H1 (cell line): ENCODE measurements around the gene PNCK. TPM values are rescaled to one million over a fixed set of nuclear protein-coding genes. Genes with fewer than 3 reads are reported as not detected.
A peak's percentile ranks its signal among the peaks of the same experiment; 100 is the strongest.

Experiments
- CTCF ChIA-PET: fragments of 300-600 bp; sonication (Branson Sonifier 250); formaldehyde crosslinking; loops from one replicate; lab custom pipeline; 2021; ENCODE audit not compliant: partially characterized antibody; lab: Charles Lee
- POLR2A ChIA-PET: fragments of 300-600 bp; sonication (Branson Sonifier 250); formaldehyde crosslinking; loops from one replicate; lab custom pipeline; 2021; ENCODE audit warnings: inconsistent platforms; ENCODE audit not compliant: partially characterized antibody; lab: Charles Lee
- DNase-seq, 2 experiments: peaks; one replicate each; pipeline versions ENCODE4 v3.0.0 to v3.0.0-alpha.2; 2010 to 2022; ENCODE audit warnings: low spot score in 2 of 2, low read depth in 1 of 2, mixed read lengths in 1 of 2
- FAIRE-seq: peaks from 2 replicates; lab custom pipeline; 2011; peaks lifted over from hg19 to GRCh38; lab: Jason Lieb, UNC
- H2AFZ ChIP-seq: 2 replicates; pipeline ENCODE4 v1.8.1; 2012; ENCODE audit warnings: low read length, inconsistent platforms
- H2AK5ac ChIP-seq: 2 replicates; pipeline ENCODE4 v1.6.1; 2013; ENCODE audit warnings: low read depth, low read length
- H2BK120ac ChIP-seq: replicated peaks from 2 replicates; pipeline ENCODE3; 2013; ENCODE audit warnings: low read depth, low read length, inconsistent platforms
- H2BK12ac ChIP-seq: 2 replicates; pipeline ENCODE4 v1.6.1; 2013; ENCODE audit warnings: low read depth, low read length
- H2BK15ac ChIP-seq: 2 replicates; pipeline ENCODE4 v1.6.1; 2013; ENCODE audit warnings: low read length
- H2BK20ac ChIP-seq: 2 replicates; pipeline ENCODE4 v1.6.1; 2013; ENCODE audit warnings: low read length
- H2BK5ac ChIP-seq: 2 replicates; pipeline ENCODE4 v1.6.1; 2013; ENCODE audit warnings: low read depth, low read length
- H3K14ac ChIP-seq: 2 replicates; pipeline ENCODE4 v1.6.1; 2013; ENCODE audit warnings: inconsistent platforms; ENCODE audit not compliant: insufficient read length
- H3K18ac ChIP-seq: 2 replicates; pipeline ENCODE4 v1.6.1; 2013; ENCODE audit warnings: low read length; ENCODE audit errors: extremely low read depth
- H3K23ac ChIP-seq: 2 replicates; pipeline ENCODE4 v1.6.1; 2013; ENCODE audit warnings: inconsistent platforms; ENCODE audit not compliant: insufficient read length
- H3K23me2 ChIP-seq: 2 replicates; pipeline ENCODE4 v1.6.1; 2013; ENCODE audit warnings: low read depth, low read length
- H3K27ac ChIP-seq: 2 replicates; pipeline ENCODE4 v1.6.1; 2011; ENCODE audit warnings: low read depth, low read length, inconsistent platforms
- H3K27me3 ChIP-seq, 4 experiments: replicated peaks in 1 of 4; 1 replicate in 1 of 4; 2 replicates in 3 of 4; pipeline versions ENCODE4 v1.6.1 to v1.8.1; 2011 to 2013; ENCODE audit warnings: low read length in 3 of 4, mild to moderate bottlenecking in 3 of 4, inconsistent platforms in 2 of 4, mixed read lengths in 2 of 4, moderate library complexity in 1 of 4; ENCODE audit not compliant: control insufficient read depth in 3 of 4, insufficient read depth in 3 of 4; ENCODE audit errors: extremely low read depth in 1 of 4
- H3K36me3 ChIP-seq, 4 experiments: 2 replicates each; pipeline versions ENCODE4 v1.6.1 to v1.8.1; 2011 to 2013; ENCODE audit warnings: mild to moderate bottlenecking in 4 of 4, low read length in 3 of 4, moderate library complexity in 2 of 4, control low read depth in 1 of 4, inconsistent platforms in 1 of 4; ENCODE audit not compliant: insufficient read depth in 4 of 4, control insufficient read depth in 2 of 4
- H3K4ac ChIP-seq: replicated peaks from 2 replicates; pipeline ENCODE3; 2013; ENCODE audit warnings: low read length, low read depth, mixed read lengths, inconsistent platforms; ENCODE audit not compliant: insufficient read length
- H3K4me1 ChIP-seq, 4 experiments: replicated peaks in 1 of 4; 1 replicate in 1 of 4; 2 replicates in 3 of 4; pipeline versions ENCODE4 v1.6.1 to v1.8.1; 2011 to 2013; ENCODE audit warnings: low read length in 3 of 4, inconsistent platforms in 2 of 4, mixed read lengths in 1 of 4; ENCODE audit not compliant: insufficient read depth in 4 of 4, control insufficient read depth in 3 of 4
- H3K4me2 ChIP-seq, 2 experiments: 2 replicates each; pipeline versions ENCODE4 v1.6.1 to v1.8.1; 2011 to 2013; ENCODE audit warnings: low read depth in 2 of 2, low read length in 2 of 2, control low read depth in 1 of 2, inconsistent platforms in 1 of 2, mild to moderate bottlenecking in 1 of 2; ENCODE audit not compliant: insufficient read depth in 1 of 2
- H3K4me3 ChIP-seq, 4 experiments: fragments of 200-600, 300-600 bp in 1 of 4; sonication (generic), shearing (Covaris generic), sonication (Bioruptor Twin) in 1 of 4; 2 replicates each; pipeline versions ENCODE4 v1.5.1 to v1.8.1; 2011 to 2016; ENCODE audit warnings: low read length in 4 of 4, low read depth in 3 of 4, control low read depth in 2 of 4, inconsistent platforms in 2 of 4, mild to moderate bottlenecking in 2 of 4, mixed read lengths in 1 of 4, moderate library complexity in 1 of 4; ENCODE audit not compliant: insufficient read depth in 2 of 4; ENCODE audit errors: extremely low read depth in 1 of 4
- H3K56ac ChIP-seq: replicated peaks from 2 replicates; pipeline ENCODE3; 2013; ENCODE audit warnings: low read depth, mild to moderate bottlenecking, mixed read lengths, low read length, inconsistent platforms; ENCODE audit not compliant: insufficient read length
- H3K79me1 ChIP-seq: 2 replicates; pipeline ENCODE4 v1.6.1; 2013; ENCODE audit warnings: low read depth, low read length, control low read depth
- H3K79me2 ChIP-seq, 2 experiments: 2 replicates each; pipeline versions ENCODE4 v1.6.1 to v1.8.1; 2012 to 2013; ENCODE audit warnings: low read length in 2 of 2, mild to moderate bottlenecking in 2 of 2, inconsistent platforms in 1 of 2; ENCODE audit not compliant: insufficient read depth in 2 of 2, control insufficient read depth in 1 of 2
- H3K9ac ChIP-seq, 4 experiments: replicated peaks in 1 of 4; 1 replicate in 1 of 4; 2 replicates in 3 of 4; pipeline versions ENCODE4 v1.6.1 to v1.8.1; 2011 to 2013; ENCODE audit warnings: low read depth in 3 of 4, low read length in 3 of 4, control low read depth in 2 of 4, mild to moderate bottlenecking in 2 of 4, moderate library complexity in 2 of 4, inconsistent platforms in 1 of 4; ENCODE audit errors: extremely low read depth in 1 of 4
- H3K9me3 ChIP-seq, 2 experiments: 2 replicates each; pipeline versions ENCODE4 v1.6.1 to v1.8.1; 2012 to 2013; ENCODE audit warnings: mild to moderate bottlenecking in 2 of 2, moderate library complexity in 2 of 2, control low read depth in 1 of 2, inconsistent platforms in 1 of 2, low read depth in 1 of 2, low read length in 1 of 2, mixed read lengths in 1 of 2; ENCODE audit not compliant: insufficient read depth in 2 of 2
- H4K20me1 ChIP-seq, 2 experiments: replicated peaks in 1 of 2; 2 replicates each; pipeline versions ENCODE3 to v1.8.1; 2011 to 2013; ENCODE audit warnings: inconsistent platforms in 2 of 2, low read length in 2 of 2, mild to moderate bottlenecking in 1 of 2; ENCODE audit not compliant: insufficient read depth in 2 of 2, control insufficient read depth in 1 of 2
- H4K5ac ChIP-seq: 2 replicates; pipeline ENCODE4 v1.6.1; 2013; ENCODE audit warnings: low read length, low read depth, mixed read lengths, inconsistent platforms; ENCODE audit not compliant: insufficient read length
- H4K8ac ChIP-seq: 2 replicates; pipeline ENCODE4 v1.8.0; 2013; ENCODE audit warnings: mild to moderate bottlenecking, moderate library complexity, low read length, inconsistent platforms; ENCODE audit not compliant: insufficient read depth; ENCODE audit errors: extremely low read depth
- H4K91ac ChIP-seq: replicated peaks from 2 replicates; pipeline ENCODE3; 2013; ENCODE audit warnings: low read length, mixed read lengths, inconsistent platforms; ENCODE audit not compliant: insufficient read length
- CHD1 ChIP-seq: IDR thresholded peaks from 2 replicates; pipeline ENCODE4 v1.6.1; 2012; ENCODE audit warnings: low read depth, low read length, improper control_type of control experiment
- CTBP2 ChIP-seq: IDR thresholded peaks from 2 replicates; pipeline ENCODE4 v1.7.0; 2011; ENCODE audit warnings: borderline replicate concordance, mild to moderate bottlenecking, moderate library complexity, mixed read lengths, low read length; ENCODE audit not compliant: insufficient read depth, insufficient read length
- KDM1A ChIP-seq: fragments of 200-600, 300-600 bp; sonication (generic); IDR thresholded peaks from 2 replicates; pipeline ENCODE4 v1.7.1; 2016; ENCODE audit warnings: mild to moderate bottlenecking, low read length, borderline replicate concordance
- MAFK ChIP-seq: IDR thresholded peaks from 2 replicates; pipeline ENCODE4 v1.6.1; 2012; ENCODE audit warnings: low read depth, mild to moderate bottlenecking, improper control_type of control experiment, low read length
- RXRA ChIP-seq: IDR thresholded peaks from 2 replicates; pipeline ENCODE4 v1.6.1; 2011; ENCODE audit warnings: low read depth, mild to moderate bottlenecking, low read length, moderate library complexity; ENCODE audit not compliant: insufficient read depth
- YY1 ChIP-seq: IDR thresholded peaks from 2 replicates; pipeline ENCODE4 v1.6.1; 2011; ENCODE audit warnings: low read depth, mild to moderate bottlenecking, low read length
- WGBS, 2 experiments: shearing (Covaris generic) in 1 of 2; methylation state at CpG; one replicate each; pipeline versions ENCODE4 v1.1.6 to v1.1.7; 2013 to 2015; ENCODE audit warnings: low lambda C conversion rate in 2 of 2, mixed read lengths in 2 of 2, inconsistent platforms in 1 of 2, low coverage in 1 of 2, missing lambda C conversion rate in 1 of 2; ENCODE audit not compliant: insufficient replicate concordance in 2 of 2, insufficient coverage in 1 of 2, insufficient read length in 1 of 2; ENCODE audit errors: extremely low coverage in 1 of 2, missing lambda C conversion rate in 1 of 2; 5-methylcytosine and 5-hydroxymethylcytosine counted together
- polyA plus RNA-seq, 7 experiments: library from polyadenylated mRNA; depleted of rRNA in 3 of 7; stranded (reverse) in 5 of 7; unstranded in 2 of 7; fragments of >200 nt in 5 of 7; fragments of 200-250 nt in 2 of 7; gene quantifications; 1 replicate in 5 of 7; 2 replicates in 1 of 7; 4 replicates in 1 of 7; pipeline versions ENCODE4 v1.2.1 to v1.2.3, GENCODE V29; 2011 to 2013; ENCODE audit warnings: missing spikeins in 2 of 7, mixed read lengths in 2 of 7
- total RNA-seq: library from RNA; stranded (reverse); fragmentation: NEBNext Ultra II Directional; extraction: Animal tissue kit (Norgen Biotek cat#: 25700); gene quantifications from 2 replicates; pipeline ENCODE4 v1.2.1, GENCODE V29; 2021
- TF ChIP-seq, protein P1 (sequence below), 3 experiments: IDR thresholded peaks; 1 replicate in 2 of 3; 2 replicates in 1 of 3; pipeline versions ENCODE4 v1.5.1 to v1.6.1; 2011; ENCODE audit warnings: low read length in 3 of 3, mild to moderate bottlenecking in 3 of 3, inconsistent platforms in 2 of 3, low read depth in 1 of 3, moderate library complexity in 1 of 3; ENCODE audit not compliant: insufficient read depth in 1 of 3; ENCODE audit errors: control extremely low read depth in 1 of 3
- TF ChIP-seq, protein P2 (sequence below): IDR thresholded peaks from 2 replicates; pipeline ENCODE4 v1.6.1; 2012; ENCODE audit warnings: inconsistent platforms

PNCK gene
- total and polyA plus RNA-seq, 2 of the 8 experiments (the other 6 are each of a cell fraction or from before 2014, with no cell fraction given) = 6.2 to 6.3 TPM

DNA sequence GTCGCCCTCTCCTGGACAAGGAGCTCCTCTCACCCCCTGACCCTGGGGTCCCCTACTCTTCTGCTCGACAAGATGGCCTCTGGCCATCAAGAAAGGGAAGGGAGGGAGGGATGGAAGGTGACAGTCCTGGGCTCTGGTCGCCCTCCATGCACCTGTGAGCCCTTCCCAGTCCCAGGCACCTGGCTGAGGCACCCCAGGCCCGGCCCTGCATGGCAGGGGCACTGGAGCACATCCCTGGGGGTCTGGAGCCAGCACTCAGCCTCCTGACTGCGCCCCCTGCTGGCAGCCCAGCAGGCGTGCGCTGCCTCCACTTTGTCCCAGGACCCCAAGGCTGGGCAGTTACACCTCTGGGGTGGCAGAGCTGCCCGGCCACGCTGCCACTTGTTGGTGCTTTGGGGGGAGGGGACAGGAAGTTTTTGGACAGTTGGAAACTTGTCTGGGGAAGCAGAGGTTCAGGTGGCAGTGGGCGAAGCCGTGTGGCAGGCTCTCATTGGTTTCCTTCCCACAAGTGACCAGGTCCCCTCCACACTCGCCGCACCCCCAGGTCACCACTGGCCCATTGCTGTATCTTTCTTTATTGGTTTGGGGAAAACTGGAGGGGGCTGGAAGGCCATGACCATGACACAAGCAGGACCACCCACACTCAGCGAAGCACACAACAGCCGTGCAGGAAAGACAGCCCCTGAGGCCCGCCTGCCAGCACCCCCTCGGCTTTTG is 4.3 kb downstream of the PNCK start:
- Histone ChIP-seq H3K4me1 (peaks cover 0 to 5% (median 0%) of the 10 kb centered on the region in 4 experiments; a peak in 2 of 7 replicates), H3K79me1 (no peaks in the 10 kb centered on the region), H2BK15ac (no peak overlapping the region), H2BK20ac (no peak overlapping the region), H2AFZ (no peak overlapping the region), H4K5ac (no peak overlapping the region), H3K56ac (no peak overlapping the region), H4K91ac (no peak overlapping the region), H3K4ac (no peak overlapping the region), H3K9me3 (no peaks in the 10 kb centered on the region), H3K14ac (no peak overlapping the region), H3K4me2 (no peak overlapping the region), H3K18ac (no peak overlapping the region), H3K36me3 (no peaks in the 10 kb centered on the region), H2BK120ac (no peak overlapping the region), H4K8ac (no peak overlapping the region), H3K23me2 (no peaks in the 10 kb centered on the region; the same call in 1 of the 2 replicates), H2AK5ac (no peak overlapping the region), H3K27me3 (peaks cover 0 to 2% (median under 1%) of the 10 kb centered on the region in 4 experiments; a peak in 2 of 7 replicates), H4K20me1 (no peaks in the 10 kb centered on the region), H3K4me3 (no peak overlapping the region), H3K27ac (no peak overlapping the region), H3K9ac (no peak overlapping the region), H3K23ac (no peak overlapping the region), H2BK12ac (no peak overlapping the region), H2BK5ac (no peak overlapping the region), H3K79me2 (no peaks in the 10 kb centered on the region)
- CTCF ChIA-PET = interaction anchor here (0.6 to 28.7 kb wide), 33 partner anchors 10 to 197 kb away, joined by 3 to 408 read pairs (median 5); partner anchors contain the start of genes DUSP9 and SLC6A8
- 56% methylated on average over 5 of the region's 17 CpGs; no CpG with 5 or more reads in 1 of the 2 experiments for WGBS, 2 experiments
- FAIRE-seq (no peak), DNase-seq (peak in 1 of 2 experiments; percentile 70)
- POLR2A ChIA-PET = interaction anchor here (1.0 to 1.4 kb wide), 3 partner anchors 15 to 50 kb away, joined by 3 to 4 read pairs (median 4); no protein-coding TSS in a partner anchor
- 0 out of 2 replicates have a peak, but pooled peaks have one; percentile 59 for TF ChIP-seq YY1
- TF ChIP-seq RXRA = no peak
- TF ChIP-seq MAFK = no peak
- peak; percentile 46 for TF ChIP-seq CTBP2
- TF ChIP-seq, protein P1, sequence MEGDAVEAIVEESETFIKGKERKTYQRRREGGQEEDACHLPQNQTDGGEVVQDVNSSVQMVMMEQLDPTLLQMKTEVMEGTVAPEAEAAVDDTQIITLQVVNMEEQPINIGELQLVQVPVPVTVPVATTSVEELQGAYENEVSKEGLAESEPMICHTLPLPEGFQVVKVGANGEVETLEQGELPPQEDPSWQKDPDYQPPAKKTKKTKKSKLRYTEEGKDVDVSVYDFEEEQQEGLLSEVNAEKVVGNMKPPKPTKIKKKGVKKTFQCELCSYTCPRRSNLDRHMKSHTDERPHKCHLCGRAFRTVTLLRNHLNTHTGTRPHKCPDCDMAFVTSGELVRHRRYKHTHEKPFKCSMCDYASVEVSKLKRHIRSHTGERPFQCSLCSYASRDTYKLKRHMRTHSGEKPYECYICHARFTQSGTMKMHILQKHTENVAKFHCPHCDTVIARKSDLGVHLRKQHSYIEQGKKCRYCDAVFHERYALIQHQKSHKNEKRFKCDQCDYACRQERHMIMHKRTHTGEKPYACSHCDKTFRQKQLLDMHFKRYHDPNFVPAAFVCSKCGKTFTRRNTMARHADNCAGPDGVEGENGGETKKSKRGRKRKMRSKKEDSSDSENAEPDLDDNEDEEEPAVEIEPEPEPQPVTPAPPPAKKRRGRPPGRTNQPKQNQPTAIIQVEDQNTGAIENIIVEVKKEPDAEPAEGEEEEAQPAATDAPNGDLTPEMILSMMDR (IDR thresholded peaks at IDR 0.05; ENCODE audit: control extremely low read depth in 1 of 3, insufficient read depth in 1 of 3, low read depth in 1 of 3, low read length in 3 of 3) = peak in 2 of 3 experiments; percentile 58 to 60; a peak in 3 of 4 replicates
- TF ChIP-seq, protein P2, sequence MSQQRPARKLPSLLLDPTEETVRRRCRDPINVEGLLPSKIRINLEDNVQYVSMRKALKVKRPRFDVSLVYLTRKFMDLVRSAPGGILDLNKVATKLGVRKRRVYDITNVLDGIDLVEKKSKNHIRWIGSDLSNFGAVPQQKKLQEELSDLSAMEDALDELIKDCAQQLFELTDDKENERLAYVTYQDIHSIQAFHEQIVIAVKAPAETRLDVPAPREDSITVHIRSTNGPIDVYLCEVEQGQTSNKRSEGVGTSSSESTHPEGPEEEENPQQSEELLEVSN = 0 out of 2 replicates have a peak, but pooled peaks have one; percentile 16
- no peak for TF ChIP-seq CHD1
- TF ChIP-seq KDM1A = 0 out of 2 replicates have a peak, but pooled peaks have one; percentile 17
